ENCODE measurements around the gene BRD4. TPM values are rescaled to one million over a fixed set of nuclear protein-coding genes. Genes with fewer than 3 reads are reported as not detected.

The BRD4 gene
- total and polyA plus RNA-seq, 2 of the 13 experiments (the other 11 are each of a cell fraction or from before 2014, with no cell fraction given) = 10.5 to 11.4 TPM

GRCh38 chr19:15323496-15324235 lies 8.7 kb downstream of the BRD4 start (continued):
- TF ChIP-seq LRRFIP1 (CRISPR knock-in tag; conservative IDR thresholded peaks at IDR 0.05) (no peak), AGO2 (optimal IDR thresholded peaks at IDR 0.05; ENCODE audit: low read depth, low read length) (no peak), LCORL (IDR thresholded peaks at IDR 0.05) (no peak), LCORL (CRISPR knock-in tag; IDR thresholded peaks at IDR 0.05) (no peak; the same call in 1 of the 2 replicates), ZNF18 (CRISPR knock-in tag; IDR thresholded peaks at IDR 0.05; ENCODE audit: insufficient replicate concordance) (no peak), ZNF24 (IDR thresholded peaks at IDR 0.05) (no peak), NR0B2 (CRISPR knock-in tag; IDR thresholded peaks at IDR 0.05) (no peak), ZMYM3 (CRISPR knock-in tag; IDR thresholded peaks at IDR 0.05) (peak; percentile 98), ZNF136 (CRISPR knock-in tag; IDR thresholded peaks at IDR 0.05; ENCODE audit: low read depth) (no peak), BRCA1 (CRISPR knock-in tag; IDR thresholded peaks at IDR 0.05) (no peak), ZNF274 (CRISPR knock-in tag; IDR thresholded peaks at IDR 0.05) (no peak), USF2 (IDR thresholded peaks at IDR 0.05; ENCODE audit: low read depth, low read length) (no peak), USF2 (CRISPR knock-in tag; IDR thresholded peaks at IDR 0.05; ENCODE audit: borderline replicate concordance) (no peak), ZBTB43 (CRISPR knock-in tag; conservative IDR thresholded peaks at IDR 0.05) (no peak), KAT2B (IDR thresholded peaks at IDR 0.05; ENCODE audit: borderline replicate concordance, low read depth, low read length) (no peak), ZNF160 (CRISPR knock-in tag; IDR thresholded peaks at IDR 0.05) (no peak), ZNF138 (CRISPR knock-in tag; IDR thresholded peaks at IDR 0.05; ENCODE audit: low read depth) (no peak), ZNF773 (CRISPR knock-in tag; IDR thresholded peaks at IDR 0.05; ENCODE audit: borderline replicate concordance) (no peak), RBM39 (IDR thresholded peaks at IDR 0.05; ENCODE audit: low read depth, low read length, poor library complexity, severe bottlenecking) (no peak), ZGPAT (CRISPR knock-in tag; IDR thresholded peaks at IDR 0.05) (no peak)
